NB4 (cell line): ENCODE results near the gene SPX.

Experiments
- MAX ChIP-seq: IDR thresholded peaks from 2 replicates; pipeline ENCODE4 v1.6.1; 2011; ENCODE audit warnings: low read depth, low read length
- MYC ChIP-seq: IDR thresholded peaks from 2 replicates; pipeline ENCODE4 v1.6.1; 2011; ENCODE audit warnings: low read depth, low read length
- POLR2A ChIP-seq: IDR thresholded peaks from 2 replicates; pipeline ENCODE4 v1.6.1; 2011; ENCODE audit warnings: mild to moderate bottlenecking; ENCODE audit not compliant: insufficient read length; ENCODE audit errors: extremely low read depth
- TF ChIP-seq, protein P1 (sequence below): IDR thresholded peaks from one replicate; pipeline ENCODE4 v1.5.1; 2012; ENCODE audit warnings: low read depth, low read length

DNA sequence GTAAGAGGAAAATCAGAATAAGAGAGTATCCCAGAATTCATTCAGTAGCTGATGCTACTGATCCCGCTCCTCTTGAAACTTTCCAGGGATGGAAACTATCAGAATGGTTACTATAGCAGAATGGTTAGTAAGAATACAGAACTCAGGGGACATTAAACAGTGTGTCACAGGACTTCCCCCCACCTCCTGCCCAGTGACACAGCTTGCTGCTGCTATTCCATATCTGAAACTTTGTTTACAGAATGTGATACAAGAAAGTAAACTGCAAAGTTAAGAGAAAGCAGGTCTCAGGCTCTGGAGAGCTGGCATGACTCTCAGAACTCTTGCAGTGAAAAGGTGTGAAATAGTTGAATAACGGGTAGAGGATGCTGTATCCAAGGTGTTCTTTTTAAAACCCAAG lies 3.4 kb downstream of the SPX start:
- TF ChIP-seq, protein P1, sequence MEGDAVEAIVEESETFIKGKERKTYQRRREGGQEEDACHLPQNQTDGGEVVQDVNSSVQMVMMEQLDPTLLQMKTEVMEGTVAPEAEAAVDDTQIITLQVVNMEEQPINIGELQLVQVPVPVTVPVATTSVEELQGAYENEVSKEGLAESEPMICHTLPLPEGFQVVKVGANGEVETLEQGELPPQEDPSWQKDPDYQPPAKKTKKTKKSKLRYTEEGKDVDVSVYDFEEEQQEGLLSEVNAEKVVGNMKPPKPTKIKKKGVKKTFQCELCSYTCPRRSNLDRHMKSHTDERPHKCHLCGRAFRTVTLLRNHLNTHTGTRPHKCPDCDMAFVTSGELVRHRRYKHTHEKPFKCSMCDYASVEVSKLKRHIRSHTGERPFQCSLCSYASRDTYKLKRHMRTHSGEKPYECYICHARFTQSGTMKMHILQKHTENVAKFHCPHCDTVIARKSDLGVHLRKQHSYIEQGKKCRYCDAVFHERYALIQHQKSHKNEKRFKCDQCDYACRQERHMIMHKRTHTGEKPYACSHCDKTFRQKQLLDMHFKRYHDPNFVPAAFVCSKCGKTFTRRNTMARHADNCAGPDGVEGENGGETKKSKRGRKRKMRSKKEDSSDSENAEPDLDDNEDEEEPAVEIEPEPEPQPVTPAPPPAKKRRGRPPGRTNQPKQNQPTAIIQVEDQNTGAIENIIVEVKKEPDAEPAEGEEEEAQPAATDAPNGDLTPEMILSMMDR, result no peak
- TF ChIP-seq POLR2A (no peak), MYC (no peak), MAX (no peak)
